Measurements from ENCODE around the gene USP37.

DNA sequence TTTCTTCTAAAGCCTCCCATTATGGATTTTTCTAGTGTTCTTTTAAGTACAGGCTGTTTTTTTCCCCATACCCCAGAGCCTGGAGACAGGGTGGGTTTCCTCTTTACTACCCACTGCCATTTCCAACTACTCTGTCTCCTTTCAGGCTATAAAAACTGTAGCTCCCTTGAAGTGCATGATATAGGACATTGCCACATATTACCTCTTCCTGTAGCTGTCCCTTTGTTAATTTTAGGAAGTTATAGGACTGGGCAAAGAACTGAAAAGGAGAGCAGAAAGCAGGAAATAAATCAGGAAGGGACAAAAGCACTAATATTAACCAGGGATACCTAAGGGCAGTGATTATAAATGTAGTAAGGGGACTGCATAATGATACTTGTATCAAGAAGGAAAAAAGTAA, 95.2 kb downstream of the USP37 start:
- no peak for TF ChIP-seq POLR2A (IDR thresholded peaks at IDR 0.05)
- TF ChIP-seq, protein P1, sequence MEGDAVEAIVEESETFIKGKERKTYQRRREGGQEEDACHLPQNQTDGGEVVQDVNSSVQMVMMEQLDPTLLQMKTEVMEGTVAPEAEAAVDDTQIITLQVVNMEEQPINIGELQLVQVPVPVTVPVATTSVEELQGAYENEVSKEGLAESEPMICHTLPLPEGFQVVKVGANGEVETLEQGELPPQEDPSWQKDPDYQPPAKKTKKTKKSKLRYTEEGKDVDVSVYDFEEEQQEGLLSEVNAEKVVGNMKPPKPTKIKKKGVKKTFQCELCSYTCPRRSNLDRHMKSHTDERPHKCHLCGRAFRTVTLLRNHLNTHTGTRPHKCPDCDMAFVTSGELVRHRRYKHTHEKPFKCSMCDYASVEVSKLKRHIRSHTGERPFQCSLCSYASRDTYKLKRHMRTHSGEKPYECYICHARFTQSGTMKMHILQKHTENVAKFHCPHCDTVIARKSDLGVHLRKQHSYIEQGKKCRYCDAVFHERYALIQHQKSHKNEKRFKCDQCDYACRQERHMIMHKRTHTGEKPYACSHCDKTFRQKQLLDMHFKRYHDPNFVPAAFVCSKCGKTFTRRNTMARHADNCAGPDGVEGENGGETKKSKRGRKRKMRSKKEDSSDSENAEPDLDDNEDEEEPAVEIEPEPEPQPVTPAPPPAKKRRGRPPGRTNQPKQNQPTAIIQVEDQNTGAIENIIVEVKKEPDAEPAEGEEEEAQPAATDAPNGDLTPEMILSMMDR (IDR thresholded peaks at IDR 0.05), result no peak
